ENCODE results near the gene SUMO2. TPM values are rescaled to one million over a fixed set of nuclear protein-coding genes. Genes with fewer than 3 reads are reported as not detected.

SUMO2 gene
- total RNA-seq, 2 experiments from 2014 or later = 491 to 520 TPM

DNA sequence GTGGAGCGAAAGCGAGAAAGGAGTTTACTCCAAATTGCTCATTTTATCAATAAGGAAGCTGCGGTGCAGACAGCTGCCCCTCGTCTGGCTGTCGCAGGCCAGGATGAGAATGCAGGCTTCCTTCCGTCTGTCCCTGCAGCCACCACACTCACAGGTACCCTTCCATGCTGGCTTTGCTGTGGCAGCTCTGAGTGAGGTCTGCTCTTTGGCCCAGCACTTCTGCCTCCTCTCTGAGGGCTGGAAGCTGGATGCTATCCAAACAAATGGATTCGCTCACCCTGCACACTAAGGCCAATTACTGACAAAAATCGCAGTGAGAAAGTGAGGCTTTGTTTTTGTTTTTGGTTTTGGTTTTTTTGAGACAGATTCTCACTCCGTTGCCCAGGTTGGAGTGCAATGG, 66.0 kb downstream of the SUMO2 start:
- CTCF ChIA-PET = interaction anchor here (0.8 to 8.9 kb wide), 4 partner anchors 14 to 84 kb away, joined by 3 to 210 read pairs (median 66); partner anchors contain the start of gene NT5C
- no peak for DNase-seq
- Mint-ChIP-seq H3K9me3 (ENCODE audit: insufficient read depth) (no peaks in the 10 kb centered on the region), H3K4me1 (ENCODE audit: low read depth) (peaks cover 29% of the 10 kb centered on the region), H3K27ac (no peak overlapping the region), H3K4me3 (no peak overlapping the region), H3K36me3 (ENCODE audit: low read depth) (peaks cover 38% of the 10 kb centered on the region), H3K27me3 (ENCODE audit: low read depth) (no peaks in the 10 kb centered on the region)
- ATAC-seq = no peak
- POLR2A ChIA-PET = interaction anchor here (0.7 to 1.7 kb wide), 4 partner anchors 14 to 144 kb away, joined by 3 to 4 read pairs (median 4); no protein-coding TSS in a partner anchor

Other genes starting within 250 kb of the SUMO2 start
- gene OTOP3, start 247.1 kb downstream of the SUMO2 start, total RNA-seq = not detected
- gene HID1, start 210.2 kb downstream of the SUMO2 start, total RNA-seq = under 1 TPM; 0.18 to 0.55 TPM
- gene CDR2L, start 195.3 kb downstream of the SUMO2 start, total RNA-seq = under 1 TPM; 0.13 to 0.18 TPM
- gene MRPL58, start 170.3 kb downstream of the SUMO2 start, total RNA-seq = 10 to 100 TPM; 45.1 to 45.8 TPM
- 100 to 1,000 TPM; 232 to 238 TPM for gene ATP5PD, start 136.0 kb downstream of the SUMO2 start, total RNA-seq
- gene KCTD2, start 135.7 kb downstream of the SUMO2 start, total RNA-seq = 10 to 100 TPM; 15.6 to 19.4 TPM
- 1 to 10 TPM; 4.6 to 5.4 TPM for gene SLC16A5, start 95.0 kb downstream of the SUMO2 start, total RNA-seq
- gene ARMC7, start 73.0 kb downstream of the SUMO2 start, total RNA-seq = 10 to 100 TPM; 16.1 to 17.0 TPM
- 10 to 100 TPM; 68.5 to 68.8 TPM for gene NT5C, start 51.2 kb downstream of the SUMO2 start, total RNA-seq
- gene JPT1, start 28.4 kb downstream of the SUMO2 start, total RNA-seq = 100 to 1,000 TPM; 301 to 319 TPM
- gene NUP85, start 22.7 kb upstream of the SUMO2 start, total RNA-seq = 100 to 1,000 TPM; 135 TPM
- gene GGA3, start 78.6 kb upstream of the SUMO2 start, total RNA-seq = 10 to 100 TPM; 65.7 to 75.4 TPM
- 10 to 100 TPM; 62.1 to 66.1 TPM for gene MRPS7, start 78.9 kb upstream of the SUMO2 start, total RNA-seq
- 10 to 100 TPM; 52.1 to 56.3 TPM for gene MIF4GD, start 88.3 kb upstream of the SUMO2 start, total RNA-seq
- gene SLC25A19, start 106.5 kb upstream of the SUMO2 start, total RNA-seq = 10 to 100 TPM; 41.1 to 43.6 TPM
- gene GRB2, start 222.7 kb upstream of the SUMO2 start, total RNA-seq = 100 to 1,000 TPM; 166 to 178 TPM